Measurements from ENCODE around the gene LZTR1. TPM values are rescaled to one million over a fixed set of nuclear protein-coding genes. Genes with fewer than 3 reads are reported as not detected.

LZTR1 gene
- total and polyA plus RNA-seq, 2 experiments from 2014 or later: 41.3 to 50.4 TPM

- Histone ChIP-seq H3K79me2 (peaks cover 42% of the 10 kb centered on the region), H3K36me3 (replicated peaks; ENCODE audit: insufficient read depth, low read depth) (no peaks in the 10 kb centered on the region), H2AFZ (peak overlapping the region; percentile 43), H4K20me1 (ENCODE audit: insufficient read depth, poor library complexity, severe bottlenecking) (no peaks in the 10 kb centered on the region), H3K4me1 (ENCODE audit: insufficient read depth) (peaks cover 33% of the 10 kb centered on the region), H3K9me2 (replicated peaks; ENCODE audit: insufficient read depth) (no peaks in the 10 kb centered on the region), H3K27me3 (no peaks in the 10 kb centered on the region), H3K4me3 (peak overlapping the region; percentile 86), H3K9me3 (ENCODE audit: low read depth) (no peaks in the 10 kb centered on the region), H3K4me2 (peak overlapping the region; percentile 99), H3K27ac (peak overlapping the region; percentile 76)
- peak; percentile 72 for DNase-seq (ENCODE audit: low spot score)
- WGBS (ENCODE audit: low lambda C conversion rate, missing lambda C conversion rate): 33% methylated on average over 27 of the region's 27 CpGs
- TF ChIP-seq CTCF (IDR thresholded peaks at IDR 0.05; ENCODE audit: poor library complexity): no peak
- no peak for TF ChIP-seq EZH2phosphoT487 (IDR thresholded peaks at IDR 0.05; ENCODE audit: low read depth, severe bottlenecking, unreplicated experiment)
- no peak for TF ChIP-seq EZH2 (IDR thresholded peaks at IDR 0.05; ENCODE audit: borderline replicate concordance)
Measured at GRCh38 chr22:20956258-20957101, 25.6 kb upstream of the LZTR1 start.

- H2AFZ ChIP-seq: peak overlapping the region; percentile 43
Measured at GRCh38 chr22:20957102-20957682, 24.9 kb upstream of the LZTR1 start.

GRCh38 chr22:20957683-20958431 lies 24.2 kb upstream of the LZTR1 start:
- Histone ChIP-seq H3K36me3 (replicated peaks; ENCODE audit: insufficient read depth, low read depth) (no peaks in the 10 kb centered on the region), H3K9me2 (replicated peaks; ENCODE audit: insufficient read depth) (no peaks in the 10 kb centered on the region), H3K4me3 (peak overlapping the region; percentile 86), H3K9me3 (ENCODE audit: low read depth) (no peaks in the 10 kb centered on the region), H3K4me2 (peak overlapping the region; percentile 99), H3K4me1 (ENCODE audit: insufficient read depth) (peaks cover 21% of the 10 kb centered on the region), H2AFZ (peak overlapping the region; percentile 43), H3K27me3 (no peaks in the 10 kb centered on the region), H3K79me2 (peaks cover 38% of the 10 kb centered on the region), H3K27ac (peak overlapping the region; percentile 76), H4K20me1 (ENCODE audit: insufficient read depth, poor library complexity, severe bottlenecking) (no peaks in the 10 kb centered on the region)
- TF ChIP-seq EZH2 (IDR thresholded peaks at IDR 0.05; ENCODE audit: borderline replicate concordance): no peak
- no peak for TF ChIP-seq EZH2phosphoT487 (IDR thresholded peaks at IDR 0.05; ENCODE audit: low read depth, severe bottlenecking, unreplicated experiment)
- TF ChIP-seq CTCF (IDR thresholded peaks at IDR 0.05; ENCODE audit: poor library complexity): no peak
- DNase-seq (ENCODE audit: low spot score): peak; percentile 71
- 9% methylated on average over 19 of the region's 32 CpGs for WGBS (ENCODE audit: low lambda C conversion rate, missing lambda C conversion rate)

More at GRCh38 chr22:20957102-20957682, 24.9 kb upstream of the LZTR1 start:
- H3K36me3 ChIP-seq (replicated peaks; ENCODE audit: insufficient read depth, low read depth): no peaks in the 10 kb centered on the region
- peak overlapping the region; percentile 86 for H3K4me3 ChIP-seq
- peak overlapping the region; percentile 99 for H3K4me2 ChIP-seq
- peak; percentile 61 for DNase-seq (ENCODE audit: low spot score)
- no peak for TF ChIP-seq EZH2phosphoT487 (IDR thresholded peaks at IDR 0.05; ENCODE audit: low read depth, severe bottlenecking, unreplicated experiment)
- TF ChIP-seq EZH2 (IDR thresholded peaks at IDR 0.05; ENCODE audit: borderline replicate concordance): peak; percentile 28
- no peaks in the 10 kb centered on the region for H3K9me2 ChIP-seq (replicated peaks; ENCODE audit: insufficient read depth)
- H3K27me3 ChIP-seq: no peaks in the 10 kb centered on the region
- H4K20me1 ChIP-seq (ENCODE audit: insufficient read depth, poor library complexity, severe bottlenecking): no peaks in the 10 kb centered on the region
- peak overlapping the region; percentile 76 for H3K27ac ChIP-seq
- WGBS (ENCODE audit: low lambda C conversion rate, missing lambda C conversion rate): 1% methylated on average over 41 of the region's 59 CpGs
- H3K4me1 ChIP-seq (ENCODE audit: insufficient read depth): peaks cover 26% of the 10 kb centered on the region
- peaks cover 42% of the 10 kb centered on the region for H3K79me2 ChIP-seq
- no peaks in the 10 kb centered on the region for H3K9me3 ChIP-seq (ENCODE audit: low read depth)

Data from hepatocyte (in vitro differentiated cells).